HG03469 (cell line): ENCODE measurements around the gene SMAP2.

Experiments used
- ATAC-seq: cut with Tn5 transposase; IDR thresholded peaks from one replicate; pipeline ENCODE4 v1.9.1; 2021; ENCODE audit warnings: mild to moderate bottlenecking, moderate library complexity, moderate number of reproducible peaks; ENCODE audit not compliant: unreplicated experiment

The SMAP2 gene

GRCh38 chr1:40416709-40417108 is 43.2 kb downstream of the SMAP2 start:
- ATAC-seq = no peak

DNA sequence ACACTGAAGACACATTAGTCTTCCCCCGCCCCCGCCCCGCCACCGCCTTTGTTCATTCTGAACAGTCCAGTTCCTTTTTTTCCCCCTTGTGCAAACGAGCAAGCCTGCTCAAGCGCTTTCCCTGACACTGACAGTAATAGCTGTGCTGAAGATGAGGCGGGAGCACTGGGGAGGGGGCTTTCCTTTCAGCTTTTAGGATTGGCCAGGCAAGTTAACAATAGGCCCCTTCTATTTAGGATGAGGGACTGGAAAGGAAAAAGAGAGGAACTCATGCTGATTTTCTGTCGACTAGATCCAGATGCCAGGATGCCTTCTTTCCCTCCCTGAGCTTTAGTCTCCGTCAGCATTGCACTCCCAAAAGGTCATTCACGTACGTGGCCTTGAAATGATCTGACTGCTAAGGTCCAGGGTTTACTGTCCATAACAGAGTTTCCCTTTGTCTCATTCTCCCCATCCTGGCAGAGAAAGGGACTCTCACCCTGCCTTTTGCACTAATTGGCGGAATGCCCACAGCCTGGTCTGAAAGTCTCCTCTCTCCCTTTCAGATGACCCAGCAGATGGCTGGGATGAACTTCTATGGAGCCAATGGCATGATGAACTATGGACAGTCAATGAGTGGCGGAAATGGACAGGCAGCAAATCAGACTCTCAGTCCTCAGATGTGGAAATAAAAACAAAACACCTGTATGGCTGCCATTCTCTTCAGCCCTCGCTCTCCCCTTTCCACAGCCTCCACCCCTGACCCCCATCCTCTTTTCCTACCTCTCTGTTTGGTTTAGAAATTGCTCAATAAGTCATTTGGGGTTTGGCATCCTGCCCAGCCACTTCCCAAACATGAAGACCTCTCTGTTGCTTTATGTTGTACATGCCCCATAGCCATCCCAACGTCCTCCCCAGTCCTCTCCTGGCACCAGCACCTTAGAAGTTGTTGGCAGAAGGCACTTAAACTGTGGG is 48.2 kb downstream of the SMAP2 start:
- no peak for ATAC-seq

DNA sequence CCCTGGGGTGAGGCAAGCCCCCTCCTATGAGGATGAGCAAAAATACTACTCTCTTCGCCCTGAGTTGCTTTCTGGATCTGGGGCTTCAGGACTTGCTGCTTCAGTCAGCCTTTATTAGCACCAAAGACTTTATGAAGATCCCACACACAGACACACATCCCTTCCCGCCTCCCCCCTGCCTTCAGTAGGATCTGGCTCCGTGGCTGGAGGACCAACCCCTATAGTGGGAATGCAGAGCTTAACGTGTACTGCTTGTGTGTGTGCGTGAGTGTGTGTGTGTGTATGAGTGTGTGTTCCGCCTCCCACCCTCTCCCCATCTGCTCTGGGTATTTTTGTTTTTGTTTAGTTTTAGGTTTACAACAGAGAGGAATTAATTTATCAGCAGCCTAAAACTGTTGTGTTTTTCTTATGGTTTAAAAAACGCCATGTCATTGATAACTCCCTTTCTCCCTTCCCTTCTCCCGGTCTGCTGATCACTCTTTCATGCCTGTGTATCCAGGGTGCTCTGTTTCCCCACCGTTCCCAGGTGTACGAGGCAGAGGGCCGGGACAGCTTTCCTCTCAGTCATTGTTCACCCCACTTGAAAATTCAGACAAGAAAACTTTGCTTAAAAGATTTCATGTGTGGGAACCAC is 49.2 kb downstream of the SMAP2 start:
- no peak for ATAC-seq

DNA sequence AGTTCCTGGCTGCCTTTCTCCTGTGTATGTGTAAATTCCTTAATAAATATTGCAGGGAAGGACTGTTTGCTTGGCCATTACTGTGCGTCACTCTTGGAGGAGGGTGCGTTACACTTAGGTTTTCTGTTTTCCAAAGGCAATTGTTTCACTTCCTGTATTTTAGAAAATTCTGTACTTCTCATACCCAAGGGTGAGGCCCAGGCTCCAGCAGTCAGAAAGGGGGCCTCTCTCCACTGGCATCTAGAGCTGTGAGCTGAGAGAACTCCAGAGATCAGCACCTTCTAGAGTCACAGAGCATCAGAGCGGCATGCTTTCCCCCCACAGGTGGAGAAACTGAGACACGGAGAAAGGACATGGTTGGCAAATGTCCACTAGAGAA is 49.7 kb downstream of the SMAP2 start:
- ATAC-seq = no peak

GRCh38 chr1:40423951-40424618 is 50.6 kb downstream of the SMAP2 start:
- no peak for ATAC-seq

GRCh38 chr1:40425198-40425597 is 51.7 kb downstream of the SMAP2 start:
- ATAC-seq = no peak

DNA sequence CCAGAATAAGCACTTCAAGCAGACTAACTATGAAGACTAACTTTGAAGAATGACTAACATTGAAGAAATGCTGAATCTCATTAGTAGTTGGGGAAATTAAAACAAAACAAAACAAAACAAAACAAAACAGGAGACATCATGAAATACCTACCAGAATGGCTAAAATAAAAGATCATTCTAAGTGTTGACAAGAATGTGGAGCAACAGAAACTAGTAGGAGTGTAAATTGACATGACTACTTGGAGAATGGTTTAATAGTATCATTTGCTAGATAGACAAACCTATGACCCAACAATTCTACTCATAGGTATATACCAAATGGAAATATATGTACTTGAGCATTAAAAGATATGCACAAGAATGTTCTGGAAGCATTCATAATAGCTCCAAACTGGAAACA is 57.9 kb downstream of the SMAP2 start:
- ATAC-seq = no peak

- no peak for ATAC-seq
These were observed 59.3 kb downstream of the SMAP2 start for GRCh38 chr1:40432644-40433390.

- ATAC-seq = no peak
These were observed 61.9 kb downstream of the SMAP2 start for GRCh38 chr1:40435471-40435870.

GRCh38 chr1:40435876-40436275 is 62.3 kb downstream of the SMAP2 start:
- no peak for ATAC-seq

DNA sequence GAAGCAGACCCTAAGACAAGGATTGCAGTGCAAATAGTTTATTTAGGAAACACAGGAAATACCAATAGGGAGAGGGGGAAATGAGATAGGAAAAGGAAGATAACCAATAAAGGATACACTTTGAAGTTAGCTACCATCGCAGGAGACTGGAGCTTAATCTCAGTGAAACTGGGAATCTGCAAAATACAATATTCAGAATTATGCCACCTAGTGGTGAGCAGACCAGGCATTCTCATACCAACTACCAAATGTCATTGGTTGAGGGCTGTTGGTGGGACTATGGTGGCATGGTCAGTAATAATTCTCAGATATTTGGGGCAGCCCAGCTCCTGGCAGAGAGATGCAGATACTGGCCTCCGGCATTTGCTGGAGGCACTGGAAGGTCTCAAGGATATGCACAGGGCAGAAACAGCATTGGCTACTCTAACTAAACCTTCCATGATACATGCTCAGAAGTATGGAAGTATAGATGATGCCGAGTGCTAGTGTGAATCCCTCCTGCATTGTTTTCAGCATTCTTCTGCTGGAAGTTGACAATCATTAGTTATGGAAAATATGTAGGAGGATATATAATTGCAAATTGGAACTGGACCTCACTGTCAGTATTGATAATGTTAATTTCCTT is 65.0 kb downstream of the SMAP2 start:
- no peak for ATAC-seq

DNA sequence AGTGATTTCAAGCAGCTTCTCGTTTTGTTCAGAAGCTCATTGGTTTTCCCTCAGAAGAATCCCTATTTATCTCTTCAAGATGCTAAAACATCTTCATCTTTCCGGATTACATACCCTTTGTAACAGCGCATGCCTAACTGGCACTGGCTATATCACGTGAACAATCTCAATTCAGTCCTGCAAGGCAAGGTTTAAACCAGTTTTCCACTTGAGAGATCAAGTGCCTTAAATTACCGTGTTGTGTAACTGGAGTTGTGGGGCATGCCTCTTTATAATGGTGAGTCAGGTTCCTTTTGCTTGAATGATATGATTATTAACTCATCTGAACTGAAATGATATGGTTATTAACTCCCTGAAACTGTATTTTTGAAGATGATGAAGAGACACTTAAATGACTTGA is 65.7 kb downstream of the SMAP2 start:
- no peak for ATAC-seq

- peak; percentile 59 for ATAC-seq
These were observed 76.4 kb downstream of the SMAP2 start, which contains the start of gene ZFP69B for GRCh38 chr1:40449684-40450494. Gene ZFP69B, plus strand, starts transcription at chr1:40450476. Its CDS starts 486 bp downstream, at chr1:40450962.

GRCh38 chr1:40450495-40451237 is 77.1 kb downstream of the SMAP2 start:
- peak; percentile 35 for ATAC-seq

- ATAC-seq = no peak
These were observed 77.7 kb downstream of the SMAP2 start for GRCh38 chr1:40451238-40451585.

DNA sequence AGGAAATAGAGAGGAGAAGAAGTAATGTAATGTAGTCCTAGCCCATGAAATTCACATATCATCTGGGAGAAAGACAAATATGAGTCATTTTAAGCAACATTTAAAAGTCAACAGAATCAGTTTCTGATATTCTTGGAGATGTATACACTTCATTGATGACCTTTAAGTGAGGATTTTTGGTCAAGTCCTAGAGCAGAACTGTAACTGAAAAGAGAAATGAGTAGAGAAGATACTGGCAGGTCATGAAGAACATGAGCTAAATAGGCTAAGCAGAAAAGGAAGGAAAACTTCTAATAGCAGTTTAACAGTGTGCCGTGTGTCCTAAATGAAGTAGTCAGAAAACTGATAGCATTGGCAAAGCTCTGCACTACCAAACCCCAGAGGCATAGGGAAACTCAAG is 81.3 kb downstream of the SMAP2 start:
- ATAC-seq = no peak

GRCh38 chr1:40462956-40463590 is 89.5 kb downstream of the SMAP2 start:
- ATAC-seq = no peak

GRCh38 chr1:40469327-40469726 is 95.8 kb downstream of the SMAP2 start:
- no peak for ATAC-seq
